Right kidney (tissue), 9 donors: ENCODE results near the gene EVA1C.
"Not testable (repeated sequence)": the region's sequence is repeated elsewhere in the genome, so short reads cannot be mapped to it uniquely, and the experiment has no call there.

Source experiments
- DNase-seq: peaks from one replicate; pipeline ENCODE4 v3.0.0-alpha.2; 2016
- long read RNA-seq, 8 donors: transcript quantifications; one replicate each; lab custom pipeline, GENCODE V29; 2026

EVA1C gene
- long read RNA-seq, donor 1: 0 reads
- long read RNA-seq, donor 2: 0 reads
- long read RNA-seq, donor 3: 0 reads
- long read RNA-seq, donor 4, partial matches to known transcripts: 37 of 37 reads
- long read RNA-seq, donor 4, other reads (novel, unspliced or antisense): 0 of 37 reads
- long read RNA-seq, donor 5: 0 reads
- long read RNA-seq, donor 6: 0 reads
- long read RNA-seq, donor 7: 0 reads
- long read RNA-seq, donor 8: 0 reads

GRCh38 chr21:32412162-32413014 lies at the start of gene EVA1C:
Gene EVA1C, plus strand, starts transcription at chr21:32412706. Its CDS starts 148 bp downstream, at chr21:32412854.
- DNase-seq: peak; percentile 74

- no peak for DNase-seq
These were observed 48.1 kb upstream of the EVA1C start for GRCh38 chr21:32364387-32364786.

- DNase-seq: no peak
These were observed 47.7 kb upstream of the EVA1C start for GRCh38 chr21:32364796-32365195.

- DNase-seq: no peak
These were observed 46.3 kb upstream of the EVA1C start for GRCh38 chr21:32366191-32366590.

GRCh38 chr21:32367158-32367557 lies 45.3 kb upstream of the EVA1C start:
- DNase-seq: no peak

GRCh38 chr21:32368386-32368785 lies 44.1 kb upstream of the EVA1C start:
- no peak for DNase-seq

GRCh38 chr21:32368961-32369360 lies 43.5 kb upstream of the EVA1C start:
- not testable (repeated sequence) for DNase-seq

- DNase-seq: no peak
These were observed 41.3 kb upstream of the EVA1C start for GRCh38 chr21:32370998-32371766.

- no peak for DNase-seq
These were observed 40.6 kb upstream of the EVA1C start for GRCh38 chr21:32371913-32372314.

- DNase-seq: no peak
These were observed 39.8 kb upstream of the EVA1C start for GRCh38 chr21:32372755-32373154.

- no peak for DNase-seq
These were observed 35.0 kb upstream of the EVA1C start for GRCh38 chr21:32377506-32377905.

- no peak for DNase-seq
These were observed 34.5 kb upstream of the EVA1C start for GRCh38 chr21:32377991-32378390.

GRCh38 chr21:32378956-32379355 lies 33.5 kb upstream of the EVA1C start:
- no peak for DNase-seq

GRCh38 chr21:32380940-32381339 lies 31.6 kb upstream of the EVA1C start:
- no peak for DNase-seq

- DNase-seq: no peak
These were observed 30.9 kb upstream of the EVA1C start for GRCh38 chr21:32381571-32381970.

GRCh38 chr21:32382108-32382644 lies 30.3 kb upstream of the EVA1C start:
- DNase-seq: no peak

GRCh38 chr21:32383812-32384211 lies 28.7 kb upstream of the EVA1C start:
- DNase-seq: no peak

GRCh38 chr21:32386195-32386870 lies 26.2 kb upstream of the EVA1C start:
- DNase-seq: no peak

- no peak for DNase-seq
These were observed 25.4 kb upstream of the EVA1C start for GRCh38 chr21:32387151-32387550.

- no peak for DNase-seq
These were observed 24.2 kb upstream of the EVA1C start for GRCh38 chr21:32388306-32388705.

GRCh38 chr21:32389337-32390015 lies 23.0 kb upstream of the EVA1C start:
- no peak for DNase-seq
